Lung (tissue), 12 donors: ENCODE data around the gene RASA3. TPM values are rescaled to one million over a fixed set of nuclear protein-coding genes. Genes with fewer than 3 reads are reported as not detected.
"Not testable (repeated sequence)": the region's sequence is repeated elsewhere in the genome, so short reads cannot be mapped to it uniquely, and the experiment has no call there.

ENCODE experiments used
- ATAC-seq: fragments of 200-7000 bp; cut with Tn5 transposase; one replicate; pipeline ENCODE4 v1.9.1; 2020; ENCODE audit warnings: moderate number of reproducible peaks; ENCODE audit not compliant: insufficient read depth, low FRiP score
- DNase-seq, 3 donors: peaks; one replicate each; pipeline ENCODE4 v3.0.0-alpha.2; 2013 to 2017
- H3K27ac ChIP-seq, 2 donors: one replicate each; pipeline ENCODE4 v1.5.1; 2013; ENCODE audit warnings: mild to moderate bottlenecking in 2 of 2, moderate library complexity in 2 of 2, control low read depth in 1 of 2, inconsistent platforms in 1 of 2, low read depth in 1 of 2, low read length in 1 of 2
- H3K27me3 ChIP-seq, 3 donors: one replicate each; pipeline ENCODE4 v1.5.1; 2013; ENCODE audit warnings: low read length in 2 of 3; ENCODE audit not compliant: control insufficient read depth in 3 of 3, insufficient read depth in 3 of 3
- H3K36me3 ChIP-seq, 4 donors: one replicate each; pipeline ENCODE4 v1.5.1; 2013; ENCODE audit warnings: low read length in 4 of 4, mild to moderate bottlenecking in 1 of 4, moderate library complexity in 1 of 4; ENCODE audit not compliant: control insufficient read depth in 4 of 4, insufficient read depth in 4 of 4
- H3K4me1 ChIP-seq, 5 donors: one replicate each; pipeline ENCODE4 v1.5.1; 2013; ENCODE audit warnings: low read length in 5 of 5, mild to moderate bottlenecking in 2 of 5, moderate library complexity in 1 of 5; ENCODE audit not compliant: control insufficient read depth in 5 of 5, insufficient read depth in 5 of 5
- H3K4me3 ChIP-seq: one replicate; pipeline ENCODE4 v1.5.1; 2013; ENCODE audit warnings: mild to moderate bottlenecking, control low read depth, moderate library complexity
- H3K9ac ChIP-seq, 2 donors: one replicate each; pipeline ENCODE4 v1.5.1; 2013; ENCODE audit warnings: low read length in 2 of 2, control low read depth in 1 of 2; ENCODE audit not compliant: insufficient read depth in 1 of 2
- H3K9me3 ChIP-seq, 4 donors: one replicate each; pipeline ENCODE4 v1.5.1; 2013; ENCODE audit warnings: low read length in 3 of 4, mild to moderate bottlenecking in 1 of 4, moderate library complexity in 1 of 4; ENCODE audit not compliant: control insufficient read depth in 4 of 4, insufficient read depth in 3 of 4
- CTCF ChIP-seq: IDR thresholded peaks from 2 replicates; pipeline ENCODE4 v1.5.1; 2012; ENCODE audit warnings: mild to moderate bottlenecking; ENCODE audit errors: control extremely low read depth, extremely low read depth
- WGBS, 2 donors: extraction: QIAGEN DNeasy Blood & Tissue Kit; methylation state at CpG; one replicate each; pipeline ENCODE4 v1.1.7; 2013; 5-methylcytosine and 5-hydroxymethylcytosine counted together
- polyA plus RNA-seq, 2 donors: library from polyadenylated mRNA; stranded (reverse); fragments of 200-250 nt; gene quantifications; one replicate each; pipeline ENCODE4 v1.2.1, GENCODE V29; 2013
- total RNA-seq, 2 donors: library from RNA; depleted of rRNA in 1 of 2; stranded (reverse); fragments of >200 nt in 1 of 2; gene quantifications; one replicate each; pipeline ENCODE4 v1.2.1, GENCODE V29; 2014 to 2021
- donor health status: control.
- donor health status: control.
- donor health status: Bipolar disorder and iron deficiency.
- donor health status: healthy.
- donor health status: DM: yes; HTN: yes; CAD: no.

The RASA3 gene
- total and polyA plus RNA-seq, 4 donors = 7.4 to 22.8 (median 16.2) TPM

DNA sequence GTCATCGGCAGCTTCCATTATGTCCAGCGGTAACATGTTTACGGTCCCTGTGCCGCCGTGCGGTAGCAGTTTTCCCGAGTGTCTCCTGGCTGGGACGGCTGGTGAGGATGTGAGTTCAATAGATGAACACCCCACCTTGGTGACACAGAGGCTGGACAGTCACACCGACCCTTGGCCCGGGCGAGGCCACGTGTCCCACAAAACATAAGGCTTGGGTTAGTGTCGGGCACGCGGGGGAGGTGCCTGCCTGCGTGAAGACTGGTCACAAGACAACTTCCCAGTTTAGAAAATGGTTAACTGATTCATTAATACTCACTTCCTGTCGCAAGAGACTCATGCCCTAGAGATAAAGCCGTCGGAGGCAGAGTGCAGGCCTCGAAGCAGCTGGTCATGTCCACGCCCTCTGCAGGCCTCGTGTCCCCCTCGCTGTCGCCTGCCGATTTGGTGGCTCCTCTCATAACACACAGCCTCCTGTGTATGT lies 17.2 kb downstream of the RASA3 start:
- no peak overlapping the region for H3K9ac ChIP-seq
- WGBS, 2 donors = 57 to 61% methylated on average over 25 of the region's 25 CpGs
- ATAC-seq (peak; percentile 51), DNase-seq (peak in 1 of 3 donors; percentile 52)
- peaks cover 0 to 35% (median 18%) of the 10 kb centered on the region in 5 donors for H3K4me1 ChIP-seq
- no peak overlapping the region for H3K4me3 ChIP-seq
- no peaks in the 10 kb centered on the region for H3K36me3 ChIP-seq
- peak overlapping the region in 1 of 2 donors; percentile 66 for H3K27ac ChIP-seq
- no peak for TF ChIP-seq CTCF
- no peaks in the 10 kb centered on the region for H3K27me3 ChIP-seq
- no peaks in the 10 kb centered on the region for H3K9me3 ChIP-seq

DNA sequence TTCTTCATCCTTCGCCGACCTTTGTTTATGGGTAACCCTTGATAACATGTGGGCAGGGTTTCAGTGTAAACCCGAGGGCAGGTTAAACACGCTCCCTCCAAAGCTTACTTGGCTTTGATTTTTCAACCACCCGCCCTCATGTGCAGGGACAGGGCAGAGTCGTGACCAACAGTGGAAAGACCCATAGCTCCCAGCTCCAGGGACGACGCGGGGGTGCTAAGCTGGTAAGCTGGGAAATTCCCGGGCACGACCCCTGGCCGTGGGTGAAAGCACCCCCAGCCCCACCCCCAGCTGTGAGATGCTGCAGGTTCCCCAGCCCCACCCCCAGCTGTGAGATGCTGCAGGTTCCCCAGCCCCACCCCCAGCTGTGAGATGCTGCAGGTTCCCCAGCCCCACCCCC lies 17.8 kb downstream of the RASA3 start:
- not testable (repeated sequence) for H3K27ac ChIP-seq

DNA sequence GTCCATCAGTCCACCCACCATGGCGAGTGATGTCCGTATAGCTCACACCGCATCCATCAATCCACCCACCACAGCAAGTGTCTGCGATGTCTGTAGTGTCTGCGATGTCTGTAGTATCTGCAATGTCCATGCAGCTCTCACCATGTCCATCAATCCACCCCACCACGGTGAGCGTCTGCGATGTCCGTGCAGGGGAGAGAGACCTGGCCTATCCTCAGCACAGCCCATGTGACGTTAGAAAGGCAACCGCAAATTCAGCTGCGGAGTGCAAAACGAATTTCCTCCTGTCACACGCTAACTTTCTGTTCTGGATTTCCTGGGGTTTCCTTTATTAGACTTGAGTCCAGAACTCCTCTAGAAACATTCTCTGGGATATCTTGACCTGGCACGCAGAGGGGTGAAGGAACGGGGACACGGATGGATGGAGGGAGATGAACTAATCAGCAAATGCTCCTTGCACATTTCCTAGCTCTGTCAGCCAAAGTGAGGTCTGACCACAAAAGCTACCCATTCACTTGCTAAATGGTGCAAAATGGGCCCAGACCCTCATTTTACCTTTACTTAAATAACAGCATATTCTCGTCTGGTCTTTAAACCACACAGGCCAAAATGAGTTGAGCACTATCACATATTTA lies 18.3 kb downstream of the RASA3 start:
- DNase-seq (peak in 1 of 3 donors; percentile 8), ATAC-seq (no peak)
- Histone ChIP-seq H3K4me1 (peaks cover 0 to 35% (median 18%) of the 10 kb centered on the region in 5 donors), H3K36me3 (no peaks in the 10 kb centered on the region), H3K4me3 (no peak overlapping the region), H3K27me3 (no peaks in the 10 kb centered on the region), H3K9ac (no peak overlapping the region), H3K27ac (no peak overlapping the region), H3K9me3 (no peaks in the 10 kb centered on the region)
- 88 to 89% methylated on average over 18 of the region's 18 CpGs for WGBS, 2 donors
- no peak for TF ChIP-seq CTCF

More for the DNA sequence above, 17.8 kb downstream of the RASA3 start:
- not testable (repeated sequence) for H3K36me3 ChIP-seq, H3K27me3 ChIP-seq, H3K9ac ChIP-seq, H3K9me3 ChIP-seq, H3K4me3 ChIP-seq, ATAC-seq
- 82 to 83% methylated on average over 12 of the region's 12 CpGs for WGBS, 2 donors
- peak in 1 of 3 donors; percentile 4 for DNase-seq
- H3K4me1 ChIP-seq = peaks cover 0 to 35% (median 18%) of the 10 kb centered on the region in 5 donors

DNA sequence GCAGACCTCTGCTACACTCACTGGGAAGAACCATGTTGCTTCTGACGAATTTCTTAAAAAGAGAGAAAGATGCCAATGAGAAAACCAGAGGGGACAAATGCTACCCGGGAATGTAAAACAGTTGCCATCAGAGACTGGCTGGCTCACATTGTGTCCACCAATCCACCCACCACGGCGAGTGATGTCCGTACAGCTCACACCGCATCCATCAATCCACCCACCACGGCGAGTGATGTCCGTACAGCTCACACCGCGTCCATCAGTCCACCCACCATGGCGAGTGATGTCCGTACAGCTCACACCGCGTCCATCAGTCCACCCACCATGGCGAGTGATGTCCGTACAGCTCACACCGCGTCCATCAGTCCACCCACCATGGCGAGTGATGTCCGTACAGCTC lies 19.0 kb downstream of the RASA3 start:
- not testable (repeated sequence) for H3K36me3 ChIP-seq, H3K9me3 ChIP-seq, H3K27ac ChIP-seq, ATAC-seq, DNase-seq, H3K9ac ChIP-seq, H3K4me3 ChIP-seq, H3K27me3 ChIP-seq
- 92 to 94% methylated on average over 12 to 13 of the region's 21 CpGs for WGBS, 2 donors
- H3K4me1 ChIP-seq = peaks cover 0 to 31% (median 18%) of the 10 kb centered on the region in 5 donors
